ENCODE data around the gene DHRS7.
A peak's percentile ranks its signal among the peaks of the same experiment; 100 is the strongest.

Gene DHRS7, protein sequence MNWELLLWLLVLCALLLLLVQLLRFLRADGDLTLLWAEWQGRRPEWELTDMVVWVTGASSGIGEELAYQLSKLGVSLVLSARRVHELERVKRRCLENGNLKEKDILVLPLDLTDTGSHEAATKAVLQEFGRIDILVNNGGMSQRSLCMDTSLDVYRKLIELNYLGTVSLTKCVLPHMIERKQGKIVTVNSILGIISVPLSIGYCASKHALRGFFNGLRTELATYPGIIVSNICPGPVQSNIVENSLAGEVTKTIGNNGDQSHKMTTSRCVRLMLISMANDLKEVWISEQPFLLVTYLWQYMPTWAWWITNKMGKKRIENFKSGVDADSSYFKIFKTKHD

DNA sequence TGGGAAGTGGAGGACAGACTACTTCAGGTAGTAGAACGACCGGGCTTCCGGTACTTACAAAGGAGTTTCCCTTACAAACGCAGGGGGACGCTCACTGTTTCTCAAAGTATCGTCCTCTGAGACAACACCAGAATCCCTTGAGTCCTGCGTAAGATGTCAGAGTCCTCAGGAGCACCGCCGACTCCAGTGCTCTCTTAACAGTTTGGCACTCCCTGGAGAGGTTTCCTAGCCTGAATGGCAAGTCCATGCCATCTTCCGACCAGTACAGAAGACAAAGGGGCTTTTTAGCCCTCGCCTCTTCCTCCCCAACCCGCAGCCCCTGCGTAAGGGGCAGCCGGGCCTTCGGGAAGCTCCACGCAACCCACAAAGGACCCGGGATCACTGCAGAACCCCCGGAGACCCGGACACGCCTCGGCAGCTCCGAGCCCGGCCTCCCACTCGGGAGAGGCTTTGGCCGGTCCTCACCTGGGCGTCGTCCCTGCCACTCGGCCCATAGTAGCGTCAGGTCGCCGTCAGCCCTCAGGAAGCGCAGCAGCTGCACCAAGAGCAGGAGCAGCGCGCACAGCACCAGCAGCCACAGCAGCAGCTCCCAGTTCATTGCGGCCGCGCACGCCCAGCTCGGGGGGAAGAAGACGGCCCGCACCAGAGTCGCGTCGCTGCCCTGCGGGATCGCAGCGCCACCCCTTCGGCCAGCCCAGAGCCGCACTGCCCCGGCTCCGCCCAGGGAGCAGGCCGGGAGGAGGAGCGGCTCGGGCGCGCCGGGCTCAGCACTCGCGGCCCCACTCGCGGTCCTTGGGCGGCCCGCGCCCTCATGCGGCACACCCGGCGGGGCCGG, at the start of gene DHRS7:
Gene DHRS7, minus strand, starts transcription at position 687 of the 835 bp plus-strand sequence. Its CDS starts 89 bp downstream, at position 598.
- DNase-seq: peak; percentile 88

DNA sequence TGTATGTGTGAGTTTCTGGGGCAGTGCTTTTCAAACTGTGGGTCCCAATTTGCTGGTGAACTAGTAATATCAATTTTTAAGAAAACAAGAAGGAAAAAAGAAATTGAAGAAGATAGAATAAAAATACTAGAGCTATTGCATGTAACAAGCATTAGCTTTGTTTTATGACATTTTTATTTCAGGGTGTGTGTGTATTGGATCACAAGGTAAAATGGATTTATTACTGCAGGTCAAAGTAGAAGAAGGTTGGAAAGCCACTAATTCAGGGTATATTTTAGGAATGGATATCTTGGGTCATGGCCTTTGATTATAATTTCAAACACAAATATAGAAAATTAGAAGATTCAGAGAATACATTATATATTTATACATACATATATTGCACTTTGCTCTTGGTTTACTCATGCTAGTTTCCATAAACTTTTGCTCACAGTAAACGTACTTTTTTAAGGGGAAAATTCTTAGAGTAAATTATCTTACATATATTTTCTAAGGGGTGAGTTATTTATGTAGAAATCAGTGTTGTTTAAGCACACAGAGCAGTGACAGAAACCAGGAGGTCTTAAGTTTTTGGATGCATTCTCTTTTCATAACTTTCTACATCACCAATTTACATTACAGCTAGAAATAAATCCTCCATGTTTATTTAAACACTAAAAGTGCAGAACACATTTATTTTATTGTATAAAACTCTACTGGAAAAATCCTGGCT, 49.4 kb upstream of the DHRS7 start:
- DNase-seq: no peak

DNA sequence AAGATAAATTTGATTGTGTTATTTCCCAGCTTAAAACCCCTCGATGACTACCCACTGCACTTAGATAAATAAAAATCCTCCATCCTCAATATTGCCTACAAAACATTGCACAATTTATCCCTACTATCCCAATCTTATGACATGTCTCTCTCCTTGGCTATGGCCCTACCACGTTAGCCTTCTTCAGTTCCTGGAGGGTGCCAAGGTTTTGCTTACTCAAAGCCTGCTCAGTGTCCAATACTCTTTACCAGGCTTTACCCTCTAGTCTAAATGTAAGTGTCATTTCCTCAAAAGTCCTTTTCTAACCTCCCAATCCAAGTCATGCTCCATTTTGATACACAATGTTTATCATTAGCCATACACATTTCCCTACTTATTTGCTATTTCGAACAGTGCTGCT, 48.8 kb upstream of the DHRS7 start:
- no peak for DNase-seq

DNA sequence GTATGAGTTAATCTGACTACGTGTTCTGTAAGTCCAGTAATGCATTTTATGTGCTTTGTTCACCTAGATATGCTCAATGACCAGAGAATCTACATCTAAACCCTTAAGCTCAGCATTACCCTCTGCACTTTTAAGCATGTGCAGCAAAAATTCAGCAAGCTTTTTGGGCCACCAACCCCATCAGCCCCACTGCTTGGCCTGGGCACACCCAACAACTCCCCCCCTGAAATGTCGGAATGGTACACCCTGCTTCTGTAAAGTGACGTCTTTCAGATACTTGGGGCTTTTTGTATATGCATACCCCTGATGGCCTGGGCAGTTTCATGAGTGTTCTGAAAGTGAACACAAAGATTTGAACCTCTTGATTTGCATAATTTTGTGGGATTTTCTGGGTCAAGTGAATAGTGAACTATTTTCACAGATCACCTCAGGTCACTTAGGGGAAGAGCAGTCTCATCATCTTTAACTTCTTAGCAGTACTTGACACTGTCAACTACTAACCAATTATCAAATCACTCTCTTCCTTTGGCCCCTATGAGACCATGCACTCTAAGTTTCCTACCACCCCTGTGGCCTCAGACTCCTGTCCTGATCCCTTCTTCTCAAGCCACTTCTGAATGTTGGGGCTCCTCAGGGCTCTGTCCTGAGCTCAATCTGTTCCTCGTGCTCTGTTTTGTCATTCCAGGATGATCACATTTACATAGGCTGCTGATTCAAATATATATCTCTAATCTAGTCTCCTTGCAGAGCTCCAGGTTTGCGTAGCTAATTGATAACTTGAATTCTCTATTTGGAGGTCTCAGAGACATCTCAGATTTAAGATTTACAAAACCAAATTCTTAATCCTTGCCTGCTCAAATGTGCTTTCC, 47.5 kb upstream of the DHRS7 start:
- DNase-seq: no peak

DNA sequence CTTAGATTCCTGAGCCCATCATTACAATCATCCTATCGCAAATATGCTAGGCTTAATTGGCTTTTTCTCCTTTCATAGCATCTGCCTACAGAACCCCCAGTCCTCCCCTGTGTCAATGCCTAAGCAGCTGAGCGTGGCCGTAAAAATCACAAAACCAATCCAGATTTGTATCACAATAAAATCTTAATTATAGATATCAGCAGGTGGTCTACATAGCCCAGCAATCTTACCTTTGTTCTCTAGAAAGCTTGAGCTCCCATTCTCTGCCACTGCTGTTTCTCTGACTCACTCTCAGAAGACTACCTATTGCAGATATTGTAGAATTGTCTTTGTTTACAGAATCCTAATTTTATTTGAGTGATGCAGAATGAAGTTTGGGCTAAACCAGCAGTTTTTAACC, 46.0 kb upstream of the DHRS7 start:
- no peak for DNase-seq

DNA sequence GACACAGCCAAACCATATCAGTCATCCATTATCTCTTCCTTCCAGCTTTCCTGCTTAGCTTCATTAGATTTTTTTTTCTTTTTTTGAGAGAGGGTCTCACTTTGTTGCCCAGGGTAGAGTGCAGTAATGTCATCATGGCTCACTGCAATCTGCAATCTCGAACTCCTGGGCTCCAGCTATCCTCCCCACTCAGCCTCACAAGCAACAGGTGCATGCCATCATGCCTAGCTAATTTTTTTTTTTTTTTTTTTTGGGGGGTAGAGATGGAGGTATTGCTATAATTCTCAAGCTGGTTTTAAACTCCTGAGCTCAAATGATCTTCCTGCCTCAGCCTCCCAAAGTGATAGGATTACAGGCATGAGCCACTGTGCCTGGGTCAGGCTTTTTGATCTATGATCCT, 45.5 kb upstream of the DHRS7 start:
- no peak for DNase-seq

DNA sequence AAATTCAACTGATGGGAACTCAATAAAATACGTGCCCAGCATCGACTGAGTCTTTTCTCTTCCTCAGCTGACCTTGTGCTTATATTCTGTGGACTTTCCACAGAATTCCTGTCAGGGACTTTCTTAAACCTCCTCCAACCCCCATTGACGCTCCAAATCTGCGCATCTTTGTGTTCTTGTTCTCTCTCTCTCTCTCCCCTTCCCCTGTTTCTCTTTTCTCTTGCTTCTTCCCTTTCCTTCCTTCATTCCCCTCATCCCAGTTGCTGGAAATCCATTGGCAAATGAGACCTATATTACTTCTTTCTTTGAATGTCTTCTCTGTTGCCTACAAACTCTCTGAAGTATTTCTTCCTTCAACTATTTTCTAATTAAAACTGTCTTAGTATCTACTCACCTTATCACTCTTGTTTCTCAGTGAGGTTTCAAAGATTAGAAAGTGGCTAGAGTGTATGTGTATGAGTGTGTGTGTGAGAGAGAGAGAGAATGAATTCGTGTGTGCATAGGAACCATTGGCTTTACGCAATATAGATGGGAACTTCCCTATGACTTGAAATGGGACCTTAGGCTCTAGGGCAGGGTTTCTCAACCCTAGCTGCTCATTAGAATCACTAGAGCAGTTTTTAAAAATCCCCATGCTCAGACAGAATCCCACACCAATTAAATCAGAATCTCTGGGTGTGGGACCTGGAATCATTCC, 41.8 kb upstream of the DHRS7 start:
- no peak for DNase-seq

DNA sequence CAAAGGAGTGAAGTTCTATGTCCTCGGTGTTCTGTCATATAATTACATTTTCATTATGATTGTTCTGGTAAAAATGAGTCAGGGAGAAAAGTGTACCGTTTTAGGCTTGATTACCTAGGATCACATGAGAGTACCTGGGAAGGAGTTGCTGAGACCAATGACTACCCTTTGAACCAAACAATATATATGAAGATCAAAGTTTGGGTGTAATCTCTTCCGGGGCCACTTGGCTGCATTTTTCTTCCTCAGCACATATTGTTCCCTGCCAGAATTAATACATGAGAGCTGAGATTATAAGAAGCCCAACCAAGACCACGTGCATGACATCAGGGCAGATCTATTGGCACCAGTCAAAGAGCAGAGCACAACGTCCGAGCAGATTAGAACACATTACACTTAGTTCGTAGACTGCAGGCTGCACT, 41.1 kb upstream of the DHRS7 start:
- no peak for DNase-seq

DNA sequence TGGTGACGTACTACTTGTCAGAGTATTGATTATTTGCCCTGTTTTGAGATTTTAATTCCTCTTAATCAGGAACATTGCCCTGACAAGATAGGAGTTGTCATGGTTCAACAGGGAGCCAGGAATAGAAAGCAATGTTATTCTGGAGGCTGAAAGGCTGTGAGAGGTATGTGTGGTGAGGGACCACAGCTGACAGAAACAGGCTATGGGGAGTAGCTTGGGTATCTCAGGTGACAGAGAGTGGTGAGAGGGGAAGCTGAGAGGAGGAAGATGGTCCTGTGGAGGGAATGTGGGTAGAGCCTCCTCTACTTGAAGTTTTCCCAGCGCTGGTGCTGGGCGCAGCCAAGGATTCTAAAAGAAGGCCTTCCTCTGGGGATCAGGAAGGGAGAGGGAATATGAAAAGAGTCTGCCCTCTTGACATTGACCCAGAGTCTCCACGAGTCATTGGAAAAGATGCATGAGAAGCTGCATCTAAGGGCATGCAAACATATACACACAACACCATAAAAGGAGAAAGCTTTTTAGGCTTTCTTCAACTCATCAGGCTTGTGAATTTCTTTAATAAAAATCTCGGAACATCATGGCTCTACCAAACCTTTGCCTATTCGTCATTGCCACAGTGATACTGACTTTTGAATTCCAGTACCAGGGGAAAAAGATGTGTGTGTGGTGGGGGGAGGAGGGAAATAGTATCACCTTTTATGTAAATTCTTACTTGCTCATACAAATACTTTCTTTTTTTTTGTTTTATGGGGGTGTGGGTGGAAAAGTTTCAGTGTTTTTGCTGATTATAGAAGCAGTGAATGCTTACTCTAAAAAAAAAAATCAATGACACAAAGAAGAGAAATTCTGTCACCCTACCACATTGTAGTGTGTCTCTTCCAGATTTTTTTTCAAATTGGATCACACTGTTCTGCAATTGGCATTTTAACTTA, 39.9 kb upstream of the DHRS7 start:
- DNase-seq: no peak

DNA sequence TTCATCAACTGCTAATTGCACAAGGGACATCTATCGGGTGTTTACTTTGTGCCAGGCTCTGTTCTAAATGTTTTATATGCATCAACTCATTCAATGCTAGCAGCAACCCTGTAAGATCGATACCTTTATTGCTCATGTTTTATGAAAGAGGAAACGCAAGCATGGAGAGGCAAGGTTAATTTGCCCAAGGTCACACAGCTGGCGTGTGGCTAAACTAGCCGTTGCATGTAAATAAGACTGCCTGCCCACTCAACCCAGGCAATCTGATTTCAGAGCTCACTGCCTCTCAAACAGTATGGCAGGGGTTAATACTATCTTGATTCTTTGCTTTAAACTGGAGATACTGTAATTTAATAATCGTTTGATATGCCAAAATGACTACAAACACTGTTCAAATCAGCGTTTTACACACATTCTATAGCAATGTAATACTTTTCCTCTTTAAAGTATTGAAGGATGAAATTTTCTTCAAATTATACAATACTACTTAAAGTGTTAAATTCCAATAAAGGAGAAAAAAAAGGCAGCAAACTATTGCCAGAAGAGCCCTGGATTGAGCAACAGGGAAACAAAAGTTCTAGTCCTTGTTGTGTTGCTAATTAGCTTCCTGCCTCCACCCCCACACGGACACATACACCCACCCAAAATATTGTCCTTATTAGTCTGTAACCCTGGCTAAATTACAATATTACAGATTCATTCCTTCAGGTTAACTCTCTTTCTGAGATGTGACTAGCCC, 39.1 kb upstream of the DHRS7 start:
- no peak for DNase-seq

DNA sequence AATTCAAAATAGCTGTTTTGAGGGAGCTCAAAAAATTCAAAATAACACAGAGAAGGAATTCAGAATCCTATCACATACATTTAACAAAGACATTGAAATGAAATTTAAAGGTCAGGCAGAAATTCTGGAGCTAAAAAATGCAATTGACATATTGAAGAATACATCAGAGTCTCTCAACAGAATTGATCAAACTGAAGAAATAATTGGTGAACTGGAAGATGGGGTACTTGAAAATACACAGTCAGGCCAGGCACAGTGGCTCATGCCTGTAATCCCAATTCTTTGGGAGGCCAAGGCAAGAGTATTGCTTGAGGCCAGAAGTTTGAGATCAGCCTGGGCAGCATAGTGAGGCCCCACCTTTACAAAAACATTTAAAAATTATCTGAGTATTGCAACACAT, 34.1 kb upstream of the DHRS7 start:
- no peak for DNase-seq

DNA sequence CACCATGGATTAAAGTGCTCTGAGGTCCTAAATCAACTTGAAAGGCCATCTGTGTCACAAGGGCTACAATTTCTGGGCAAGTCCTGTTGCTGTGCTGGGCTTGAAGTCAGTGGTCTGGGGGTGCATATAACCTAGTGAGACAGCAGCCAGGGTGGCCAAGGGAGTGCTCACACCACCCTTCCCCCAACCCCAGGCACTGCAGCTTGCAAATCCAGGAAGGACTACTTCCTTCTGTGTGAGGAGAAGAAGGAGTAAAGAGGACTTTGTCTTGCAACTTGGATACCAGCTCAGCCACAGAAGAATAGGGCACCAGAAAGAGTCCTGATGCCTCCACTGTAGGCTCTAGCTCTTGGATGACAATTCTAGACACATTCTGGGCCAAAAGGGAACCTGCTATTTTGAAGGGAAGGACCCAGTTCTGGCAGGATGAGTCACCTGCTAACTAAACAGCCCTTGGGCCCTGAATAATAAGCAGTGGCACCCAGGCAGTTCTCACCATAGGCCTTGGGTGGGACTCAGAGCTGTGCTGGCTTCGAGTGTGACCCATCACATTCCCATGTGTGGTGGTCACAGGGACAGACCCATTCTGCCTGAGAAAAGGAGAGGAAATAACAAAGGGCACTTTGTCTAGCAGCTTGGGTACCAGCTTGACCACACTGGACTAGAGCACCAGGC, 32.6 kb upstream of the DHRS7 start:
- DNase-seq: no peak

DNA sequence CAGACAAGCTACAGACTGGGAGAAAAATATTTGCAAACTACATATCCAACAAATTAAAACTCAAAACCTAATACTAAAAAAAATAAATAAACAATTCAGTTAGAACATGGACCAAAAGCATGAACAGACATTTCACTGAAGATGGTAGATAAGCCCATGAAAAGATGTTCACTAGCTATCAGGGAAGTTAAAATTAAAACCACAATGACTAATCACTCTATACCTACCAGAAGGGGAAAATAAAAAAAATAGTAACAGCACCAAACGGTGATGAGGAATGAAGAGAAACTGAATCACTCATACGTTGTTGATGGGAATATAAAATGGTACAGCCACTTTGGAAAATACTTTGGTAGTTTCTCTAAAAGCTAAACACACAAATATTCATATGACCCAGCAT, 31.1 kb upstream of the DHRS7 start:
- no peak for DNase-seq

DNA sequence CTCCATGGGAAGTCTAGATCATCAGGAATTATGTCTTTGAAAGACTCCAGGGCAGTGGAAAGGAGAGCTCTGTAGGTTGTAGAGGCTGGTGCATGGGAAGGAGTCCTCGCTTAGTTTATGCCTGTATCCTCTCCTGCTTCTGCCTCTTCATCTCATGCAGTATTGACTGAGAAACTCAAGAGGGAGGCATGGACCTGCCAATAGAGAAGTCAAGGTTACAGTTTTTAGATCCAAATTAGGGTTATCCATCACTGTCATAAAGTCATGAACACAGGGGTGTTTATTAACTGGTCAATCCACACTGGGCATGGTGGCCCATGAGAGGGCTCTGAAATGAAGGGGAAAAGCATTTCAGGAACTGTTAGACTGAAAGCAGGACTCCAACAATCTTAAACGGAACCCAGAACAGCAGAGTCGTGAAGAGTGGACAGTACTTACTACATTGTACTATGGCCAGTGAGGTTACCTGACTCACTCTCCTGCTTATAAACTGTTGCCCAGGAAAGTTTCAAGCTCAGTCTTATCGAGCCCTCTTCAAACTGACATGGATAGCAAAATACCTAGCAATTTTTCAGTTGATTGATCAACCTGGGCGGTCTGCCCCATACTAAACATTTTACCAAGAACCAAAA, 30.1 kb upstream of the DHRS7 start:
- no peak for DNase-seq

DNA sequence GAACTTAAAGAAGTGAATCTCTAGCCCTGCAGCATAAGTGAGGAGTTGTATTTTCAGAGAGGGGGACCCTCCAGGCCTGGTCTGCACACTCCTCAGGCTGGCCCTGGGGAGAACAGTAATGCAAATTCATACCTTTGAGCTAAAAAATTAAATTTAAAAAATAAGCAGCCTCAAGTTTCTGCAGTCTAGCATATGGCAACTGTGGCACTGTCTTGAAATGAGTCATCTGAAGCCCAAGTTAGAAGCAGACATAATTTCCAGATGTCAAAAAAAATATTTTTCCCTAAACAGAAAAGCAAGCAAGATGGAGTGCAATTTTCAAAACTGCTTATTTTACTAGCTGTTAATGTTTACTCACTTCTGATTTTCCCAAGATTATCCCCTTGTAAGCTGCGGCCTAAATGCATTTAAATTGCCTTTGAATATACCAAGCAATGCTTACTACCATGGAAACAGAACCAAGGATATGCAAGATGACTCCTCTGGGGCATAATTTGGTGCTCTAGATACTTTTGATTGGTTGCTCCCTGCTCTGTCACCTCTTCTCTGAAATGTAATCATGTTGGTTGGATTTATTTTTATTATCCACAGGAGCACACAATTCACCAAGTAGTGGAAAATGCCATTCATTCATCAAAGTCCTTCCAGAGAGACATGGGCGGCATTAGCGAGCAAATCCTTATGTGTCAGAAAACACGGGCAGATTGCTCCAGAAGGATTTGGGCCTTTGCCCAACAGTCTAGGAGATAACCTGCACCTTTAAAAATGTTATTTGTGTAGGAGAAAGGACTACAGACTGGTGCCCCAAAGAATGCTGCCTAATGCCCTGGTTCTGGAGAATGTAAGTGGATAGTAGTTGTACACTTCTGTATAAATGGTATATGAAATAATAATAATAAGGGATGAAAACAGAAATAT, 25.0 kb upstream of the DHRS7 start:
- DNase-seq: no peak

DNA sequence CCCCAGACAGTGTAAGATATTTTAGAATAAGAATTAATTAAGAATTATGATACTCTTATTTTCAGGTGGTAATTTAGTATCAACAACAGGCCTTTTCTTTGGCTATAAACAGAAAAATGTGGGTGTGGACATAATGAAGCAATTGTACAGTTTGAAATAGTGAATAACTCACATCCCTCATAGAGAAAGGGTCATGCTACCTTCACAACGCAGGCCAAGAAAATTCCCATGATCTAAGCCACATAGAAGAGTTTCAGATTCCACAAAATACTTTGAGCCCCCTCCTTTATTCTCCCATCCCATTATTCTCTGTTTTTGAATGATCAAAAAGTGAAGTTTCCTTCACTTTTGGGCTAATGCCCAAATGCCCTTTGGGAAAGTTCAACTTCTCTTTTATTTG, 23.5 kb upstream of the DHRS7 start:
- DNase-seq: no peak

DNA sequence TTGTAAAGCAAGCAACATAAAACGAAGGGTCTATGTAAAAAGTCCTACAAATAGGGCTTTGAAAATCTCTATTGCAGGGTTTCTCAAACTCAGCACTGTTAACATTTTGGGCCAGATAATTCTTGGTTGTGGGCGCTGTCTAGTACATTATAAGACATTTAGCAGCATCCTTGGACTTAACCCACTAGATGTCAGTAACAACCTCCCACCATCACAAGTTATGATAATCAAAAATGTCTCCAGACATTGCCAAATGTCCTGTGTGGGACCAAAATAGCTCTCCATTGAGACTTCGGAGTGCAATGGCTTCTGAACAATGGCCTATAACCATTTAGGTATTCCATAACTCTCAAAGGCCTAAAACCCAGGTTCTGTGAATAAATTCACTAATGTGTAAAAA, 22.9 kb upstream of the DHRS7 start:
- no peak for DNase-seq
